Hepatocyte (in vitro differentiated cells): Measurements from ENCODE around the gene WNT7B.

ENCODE experiments used
- EZH2 ChIP-seq: fragments of 200-600 bp; sonication (generic); IDR thresholded peaks from 2 replicates; pipeline ENCODE4 v1.6.1; 2016; ENCODE audit warnings: antibody characterized with exemption, mild to moderate bottlenecking, borderline replicate concordance
- EZH2phosphoT487 ChIP-seq: fragments of 200-600 bp; sonication (generic); IDR thresholded peaks from one replicate; pipeline ENCODE4 v1.6.1; 2018; ENCODE audit warnings: antibody characterized with exemption, mild to moderate bottlenecking, low read depth, moderate library complexity; ENCODE audit not compliant: unreplicated experiment, severe bottlenecking
- TF ChIP-seq, protein P1 (sequence below): fragments of 200-600 bp; sonication (generic); IDR thresholded peaks from 2 replicates; pipeline ENCODE4 v1.5.1; 2016; ENCODE audit warnings: antibody characterized with exemption, mild to moderate bottlenecking; ENCODE audit not compliant: poor library complexity

DNA sequence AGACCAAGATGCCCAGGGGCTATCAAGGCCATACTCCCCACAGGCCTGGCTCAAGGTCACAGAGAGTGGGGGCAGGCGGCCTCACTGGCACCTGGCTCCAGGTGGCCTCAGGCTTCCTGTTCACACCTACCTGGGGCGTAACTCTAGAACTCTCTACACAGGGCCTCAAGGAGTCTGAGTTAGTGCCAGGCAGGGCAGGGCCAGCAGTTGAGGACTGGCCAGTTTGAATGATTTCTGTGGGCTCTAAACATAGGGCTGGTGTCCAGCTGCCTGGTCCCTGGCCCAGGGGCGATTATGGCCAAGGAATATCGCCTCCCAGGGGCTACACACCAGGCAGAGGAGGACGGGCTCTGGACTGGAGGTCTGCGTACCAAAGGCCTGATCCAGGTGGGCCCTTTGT lies 79.2 kb downstream of the WNT7B start:
- TF ChIP-seq, protein P1, sequence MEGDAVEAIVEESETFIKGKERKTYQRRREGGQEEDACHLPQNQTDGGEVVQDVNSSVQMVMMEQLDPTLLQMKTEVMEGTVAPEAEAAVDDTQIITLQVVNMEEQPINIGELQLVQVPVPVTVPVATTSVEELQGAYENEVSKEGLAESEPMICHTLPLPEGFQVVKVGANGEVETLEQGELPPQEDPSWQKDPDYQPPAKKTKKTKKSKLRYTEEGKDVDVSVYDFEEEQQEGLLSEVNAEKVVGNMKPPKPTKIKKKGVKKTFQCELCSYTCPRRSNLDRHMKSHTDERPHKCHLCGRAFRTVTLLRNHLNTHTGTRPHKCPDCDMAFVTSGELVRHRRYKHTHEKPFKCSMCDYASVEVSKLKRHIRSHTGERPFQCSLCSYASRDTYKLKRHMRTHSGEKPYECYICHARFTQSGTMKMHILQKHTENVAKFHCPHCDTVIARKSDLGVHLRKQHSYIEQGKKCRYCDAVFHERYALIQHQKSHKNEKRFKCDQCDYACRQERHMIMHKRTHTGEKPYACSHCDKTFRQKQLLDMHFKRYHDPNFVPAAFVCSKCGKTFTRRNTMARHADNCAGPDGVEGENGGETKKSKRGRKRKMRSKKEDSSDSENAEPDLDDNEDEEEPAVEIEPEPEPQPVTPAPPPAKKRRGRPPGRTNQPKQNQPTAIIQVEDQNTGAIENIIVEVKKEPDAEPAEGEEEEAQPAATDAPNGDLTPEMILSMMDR: no peak
- TF ChIP-seq EZH2phosphoT487 (no peak), EZH2 (no peak)
